Measurements from ENCODE around the gene DNAJC8.

DNAJC8 gene

DNA sequence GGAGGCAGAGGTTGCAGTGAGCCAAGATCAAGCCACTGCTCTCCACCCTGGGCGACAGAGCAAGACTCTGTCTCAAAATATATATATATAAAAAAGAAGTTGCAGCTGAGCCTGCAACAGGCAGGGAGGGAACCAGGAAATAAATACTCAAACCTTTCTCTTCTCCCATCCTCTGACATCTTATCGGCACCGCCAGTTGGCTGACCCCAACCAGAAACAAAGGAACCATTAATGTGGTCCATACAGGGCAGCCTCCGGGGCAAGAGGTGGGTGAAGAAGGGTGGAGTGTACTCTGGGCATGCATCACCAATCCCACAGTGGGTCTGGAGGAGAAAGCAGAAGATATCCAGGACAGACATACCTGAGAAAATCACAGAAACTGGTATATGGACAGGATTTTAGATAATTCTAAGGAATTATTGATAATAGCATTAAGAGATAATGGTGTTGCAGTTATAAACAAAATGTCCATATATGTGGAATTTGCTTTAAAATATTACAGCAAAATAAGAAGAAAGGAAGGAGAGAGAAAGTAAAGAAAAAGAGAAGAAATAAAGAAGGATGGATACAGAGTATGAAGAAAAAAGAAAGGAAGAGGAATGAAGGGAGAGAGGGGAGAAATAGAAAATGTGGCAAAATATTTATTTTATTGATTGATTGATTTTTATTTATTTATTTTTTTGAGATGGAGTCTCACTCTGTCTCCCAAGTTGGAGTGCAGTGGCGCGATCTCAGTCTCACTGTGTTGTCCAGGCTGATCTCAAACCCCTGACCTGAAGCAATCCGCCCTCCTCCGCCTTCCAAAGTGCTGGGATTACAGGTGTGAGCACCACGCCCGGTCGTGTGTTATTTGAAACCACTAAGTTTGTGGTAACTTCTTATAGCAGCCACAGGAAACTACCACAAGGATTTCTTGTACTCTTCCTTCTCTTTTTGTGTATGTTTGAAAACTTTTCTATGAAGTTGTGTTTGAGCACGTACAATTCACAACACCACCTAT, 52.2 kb downstream of the DNAJC8 start:
- H3K27ac ChIP-seq (ENCODE audit: low read depth, low read length) = no peak overlapping the region
- H3K4me3 ChIP-seq (ENCODE audit: low read length) = no peak overlapping the region
- no peaks in the 10 kb centered on the region for H3K4me1 ChIP-seq (ENCODE audit: insufficient read depth, low read length)
- no peaks in the 10 kb centered on the region for H3K9me3 ChIP-seq (ENCODE audit: insufficient read depth, low read depth, low read length)
- 91% methylated on average over 11 of the region's 12 CpGs for WGBS
- H3K9ac ChIP-seq (ENCODE audit: low read depth, low read length) = no peak overlapping the region
- no peaks in the 10 kb centered on the region for H3K36me3 ChIP-seq (ENCODE audit: insufficient read depth, low read length)
- H3K27me3 ChIP-seq (ENCODE audit: insufficient read depth, low read length) = no peaks in the 10 kb centered on the region

DNA sequence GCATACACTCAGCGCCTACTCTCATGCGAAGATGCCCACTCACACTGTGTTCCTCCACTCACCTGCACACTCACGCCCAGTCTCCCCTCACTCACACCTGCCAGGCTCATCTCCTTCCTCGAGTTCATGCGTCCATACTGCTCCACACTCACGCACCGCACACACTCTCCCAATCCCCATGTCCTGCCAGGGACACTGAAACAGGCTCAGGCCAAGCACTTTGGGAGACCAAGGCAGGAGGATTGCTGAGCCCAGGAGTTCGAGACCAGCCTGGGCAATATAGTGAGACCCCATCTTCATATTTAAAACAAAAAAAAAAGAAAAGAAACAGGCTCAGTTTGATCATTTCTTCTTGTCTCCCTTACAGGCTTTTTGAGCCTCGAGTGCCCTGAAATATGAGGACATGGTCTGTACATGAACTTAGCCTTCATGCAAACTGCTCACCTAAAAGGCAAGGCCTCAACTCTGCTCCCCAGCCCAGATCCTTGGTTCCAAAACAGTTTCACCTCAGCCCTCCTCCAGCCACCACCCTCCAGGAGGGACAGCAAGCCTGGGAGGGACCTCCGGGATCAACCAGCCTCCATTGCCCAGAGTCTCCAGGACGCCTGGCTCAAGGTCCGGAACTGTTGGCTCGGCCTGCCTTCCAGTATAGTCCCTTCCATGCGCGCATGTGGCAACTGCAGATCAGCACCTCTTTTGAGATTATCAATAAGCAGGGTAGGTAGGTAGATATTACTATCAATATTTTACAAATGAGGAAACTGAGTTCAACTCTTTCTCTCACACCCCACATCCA, 53.9 kb downstream of the DNAJC8 start:
- 96% methylated on average over 15 of the region's 15 CpGs for WGBS
- H3K4me1 ChIP-seq (ENCODE audit: insufficient read depth, low read length) = no peaks in the 10 kb centered on the region

DNA sequence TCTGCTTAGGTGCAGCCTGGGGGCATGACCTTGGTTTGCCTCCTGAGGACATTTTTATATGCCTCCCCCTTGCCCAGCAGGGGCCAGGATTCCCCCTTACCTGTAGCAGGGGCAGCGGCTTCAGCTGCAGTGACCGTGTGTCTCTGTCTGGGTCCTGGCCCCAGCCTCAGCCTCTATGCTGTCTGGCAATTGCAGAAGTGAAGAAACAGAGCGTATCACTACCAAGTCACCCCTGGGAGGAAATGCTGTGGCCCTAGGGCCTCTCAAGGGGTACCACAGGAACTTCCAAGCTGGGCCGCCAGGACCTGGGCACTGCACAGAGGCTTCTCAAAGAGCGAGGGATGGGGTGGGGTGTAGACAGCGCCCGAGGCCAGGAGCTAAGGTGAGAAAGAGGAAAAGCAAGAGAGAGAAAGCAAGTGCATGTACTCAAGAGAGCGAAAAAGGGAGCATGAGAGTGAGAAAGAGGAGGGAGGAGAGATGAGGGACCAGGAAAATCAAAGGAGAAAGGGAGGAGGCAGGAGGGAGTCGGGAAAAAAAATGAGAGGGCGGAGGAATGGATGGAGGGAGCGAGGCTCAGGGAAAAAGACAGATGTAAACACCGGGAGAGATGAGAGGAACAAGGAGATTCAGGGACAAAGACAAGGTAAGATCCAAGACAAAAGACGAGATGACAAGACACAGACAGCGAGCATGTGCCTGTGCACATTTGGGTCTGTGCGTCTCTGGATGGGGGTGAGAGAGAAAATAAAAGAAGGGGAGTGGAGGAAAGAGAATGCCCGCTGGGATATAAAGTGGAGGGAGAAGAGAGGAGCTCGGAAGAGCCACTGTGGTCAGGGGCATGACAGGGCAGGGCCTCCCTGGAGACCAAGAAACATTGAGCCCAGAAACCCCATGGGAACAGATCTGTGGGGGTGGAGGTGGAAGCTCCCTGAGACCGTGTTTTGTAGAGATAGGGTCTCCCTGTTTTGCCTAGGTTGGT, 56.0 kb downstream of the DNAJC8 start, which contains the start of gene PTAFR:
Gene PTAFR (minus strand): TSS at position 199 of the 979 bp plus-strand sequence. CDS start 25,669 bp downstream, outside the sequence.
- Histone ChIP-seq H3K4me1 (ENCODE audit: insufficient read depth, low read length) (no peaks in the 10 kb centered on the region), H3K4me3 (ENCODE audit: low read length) (no peak within 1 kb of the TSS)
- WGBS = 83% methylated on average over 18 of the region's 18 CpGs

More for the DNA sequence above, 53.9 kb downstream of the DNAJC8 start:
- Histone ChIP-seq H3K27ac (ENCODE audit: low read depth, low read length) (no peak overlapping the region), H3K36me3 (ENCODE audit: insufficient read depth, low read length) (no peaks in the 10 kb centered on the region), H3K4me3 (ENCODE audit: low read length) (no peak overlapping the region), H3K27me3 (ENCODE audit: insufficient read depth, low read length) (no peaks in the 10 kb centered on the region), H3K9me3 (ENCODE audit: insufficient read depth, low read depth, low read length) (no peaks in the 10 kb centered on the region), H3K9ac (ENCODE audit: low read depth, low read length) (no peak overlapping the region)

DNA sequence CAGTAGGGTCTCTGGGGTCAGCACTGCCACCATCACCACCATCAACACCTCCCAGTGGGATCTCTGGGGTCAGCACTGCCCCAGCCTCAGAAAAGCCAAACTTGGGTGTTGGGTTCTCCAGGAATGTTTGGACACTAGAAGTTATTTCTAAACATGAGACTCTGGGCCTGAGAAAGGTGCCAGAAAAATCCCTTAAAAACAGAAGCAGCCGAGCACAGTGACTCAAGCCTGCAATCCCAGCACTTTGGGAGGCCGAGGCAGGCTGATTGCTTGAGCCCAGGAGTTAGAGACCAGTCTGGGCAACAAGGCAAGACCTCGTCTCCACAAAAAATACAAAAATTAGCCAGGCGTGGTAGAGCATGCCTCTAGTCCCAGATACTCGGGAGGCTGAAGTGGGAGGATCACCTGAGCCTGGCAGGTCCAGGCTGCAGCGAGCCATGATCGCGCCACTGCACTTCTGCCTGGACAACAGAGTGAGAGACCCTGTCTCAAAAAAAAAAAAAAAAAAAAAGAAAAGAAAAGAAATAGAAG, 56.8 kb downstream of the DNAJC8 start:
- Histone ChIP-seq H3K4me3 (ENCODE audit: low read length) (no peak overlapping the region), H3K27ac (ENCODE audit: low read depth, low read length) (no peak overlapping the region)
- 90% methylated on average over 8 of the region's 8 CpGs for WGBS

More for the DNA sequence above, 56.0 kb downstream of the DNAJC8 start, which contains the start of gene PTAFR:
- no peaks in the 10 kb centered on the region for H3K27me3 ChIP-seq (ENCODE audit: insufficient read depth, low read length)
- no peaks in the 10 kb centered on the region for H3K36me3 ChIP-seq (ENCODE audit: insufficient read depth, low read length)
- no peaks in the 10 kb centered on the region for H3K9me3 ChIP-seq (ENCODE audit: insufficient read depth, low read depth, low read length)
- H3K9ac ChIP-seq (ENCODE audit: low read depth, low read length) = no peak within 1 kb of the TSS
- no peak within 1 kb of the TSS for H3K27ac ChIP-seq (ENCODE audit: low read depth, low read length)

DNA sequence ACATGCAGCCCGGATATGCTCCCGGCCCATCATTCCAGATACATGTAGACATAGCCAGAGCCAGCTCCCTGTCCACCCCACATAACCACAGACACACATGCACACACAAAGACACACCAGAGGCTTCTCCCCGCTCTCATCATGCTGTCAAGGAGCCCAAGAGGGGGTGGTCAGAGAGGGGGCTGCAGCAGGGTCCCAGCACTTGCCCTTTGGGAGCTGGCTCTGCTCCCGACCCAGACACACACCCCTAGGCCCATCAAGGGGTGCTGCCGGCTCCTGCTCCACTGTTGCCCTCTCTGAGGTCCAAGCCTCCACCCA, 58.9 kb downstream of the DNAJC8 start:
- H3K27ac ChIP-seq (ENCODE audit: low read depth, low read length) = no peak overlapping the region
- no peaks in the 10 kb centered on the region for H3K4me1 ChIP-seq (ENCODE audit: insufficient read depth, low read length)
- no peaks in the 10 kb centered on the region for H3K27me3 ChIP-seq (ENCODE audit: insufficient read depth, low read length)
- H3K9ac ChIP-seq (ENCODE audit: low read depth, low read length) = no peak overlapping the region
- H3K4me3 ChIP-seq (ENCODE audit: low read length) = no peak overlapping the region
- H3K9me3 ChIP-seq (ENCODE audit: insufficient read depth, low read depth, low read length) = no peaks in the 10 kb centered on the region
- 89% methylated on average over 5 of the region's 5 CpGs for WGBS
- no peaks in the 10 kb centered on the region for H3K36me3 ChIP-seq (ENCODE audit: insufficient read depth, low read length)

More for the DNA sequence above, 56.8 kb downstream of the DNAJC8 start:
- Histone ChIP-seq H3K4me1 (ENCODE audit: insufficient read depth, low read length) (no peaks in the 10 kb centered on the region), H3K9ac (ENCODE audit: low read depth, low read length) (no peak overlapping the region), H3K27me3 (ENCODE audit: insufficient read depth, low read length) (no peaks in the 10 kb centered on the region), H3K36me3 (ENCODE audit: insufficient read depth, low read length) (no peaks in the 10 kb centered on the region), H3K9me3 (ENCODE audit: insufficient read depth, low read depth, low read length) (no peaks in the 10 kb centered on the region)

DNA sequence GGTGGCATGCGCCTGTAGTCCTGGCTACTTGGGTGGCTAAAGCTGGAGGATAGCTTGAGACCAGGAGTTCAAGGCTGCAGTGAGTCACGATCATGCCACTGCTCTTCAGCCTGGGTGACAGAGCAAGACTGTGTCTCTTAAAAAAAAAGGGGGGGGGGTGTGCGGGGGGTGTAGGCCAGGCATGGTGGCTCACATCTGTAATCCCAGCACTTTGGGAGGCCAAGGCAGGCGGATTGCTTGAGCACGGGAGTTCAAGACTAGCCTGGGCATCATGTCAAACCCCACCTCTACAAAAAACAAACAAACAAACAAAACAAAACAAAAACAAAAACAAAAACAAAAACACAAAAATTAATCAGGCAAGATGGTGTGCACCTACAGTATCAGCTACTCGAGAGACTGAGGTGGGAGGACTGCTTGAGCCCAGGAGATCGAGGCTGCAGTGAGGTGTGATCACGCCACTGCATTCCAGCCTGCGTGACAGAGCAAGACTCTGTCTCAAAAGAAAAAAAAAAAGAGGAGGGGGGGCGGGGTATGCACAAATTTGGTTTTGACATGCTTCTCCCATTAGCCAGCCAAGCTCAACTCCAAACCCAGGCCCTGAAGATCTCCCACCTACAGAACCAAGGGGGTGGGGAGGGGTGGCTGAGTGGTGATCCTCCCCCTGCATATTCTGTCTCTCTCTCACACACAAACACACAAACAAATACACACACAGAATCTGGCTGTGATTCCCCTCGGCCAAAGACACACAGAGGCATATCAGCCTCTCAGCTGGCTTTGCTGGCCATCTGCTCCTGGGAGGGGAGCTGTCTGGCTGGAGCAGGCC, 59.5 kb downstream of the DNAJC8 start:
- no peak overlapping the region for H3K4me3 ChIP-seq (ENCODE audit: low read length)
- H3K4me1 ChIP-seq (ENCODE audit: insufficient read depth, low read length) = no peaks in the 10 kb centered on the region
- no peak overlapping the region for H3K9ac ChIP-seq (ENCODE audit: low read depth, low read length)
- H3K27me3 ChIP-seq (ENCODE audit: insufficient read depth, low read length) = no peaks in the 10 kb centered on the region
- WGBS = 79% methylated on average over 10 of the region's 11 CpGs
- H3K27ac ChIP-seq (ENCODE audit: low read depth, low read length) = no peak overlapping the region
- H3K9me3 ChIP-seq (ENCODE audit: insufficient read depth, low read depth, low read length) = no peaks in the 10 kb centered on the region
- no peaks in the 10 kb centered on the region for H3K36me3 ChIP-seq (ENCODE audit: insufficient read depth, low read length)

DNA sequence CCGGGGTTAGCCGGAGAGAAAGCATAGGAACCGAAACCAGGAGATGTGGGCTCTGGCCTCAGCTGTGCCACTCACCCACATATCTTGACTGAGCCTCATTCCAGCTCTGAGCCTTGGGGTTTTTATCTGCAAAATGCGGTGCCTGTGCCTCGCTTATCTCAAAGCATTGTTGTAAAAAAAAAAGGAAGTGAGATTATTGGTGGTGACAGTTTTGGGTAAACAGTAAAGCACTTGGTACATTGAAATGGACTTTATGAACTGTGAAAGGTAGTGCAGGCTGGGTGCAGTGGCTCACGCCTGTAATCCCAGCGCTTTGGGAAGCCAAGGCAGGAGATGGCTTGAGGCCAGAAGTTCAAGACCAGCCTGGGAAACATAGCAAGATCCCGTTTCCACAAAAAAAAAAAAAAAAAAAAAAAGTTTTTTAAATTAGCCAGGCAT, 60.1 kb downstream of the DNAJC8 start:
- H3K9me3 ChIP-seq (ENCODE audit: insufficient read depth, low read depth, low read length) = no peaks in the 10 kb centered on the region
- no peak overlapping the region for H3K9ac ChIP-seq (ENCODE audit: low read depth, low read length)
- 92% methylated on average over 8 of the region's 8 CpGs for WGBS
- H3K4me1 ChIP-seq (ENCODE audit: insufficient read depth, low read length) = no peaks in the 10 kb centered on the region
- H3K27me3 ChIP-seq (ENCODE audit: insufficient read depth, low read length) = no peaks in the 10 kb centered on the region
- no peak overlapping the region for H3K4me3 ChIP-seq (ENCODE audit: low read length)
- no peaks in the 10 kb centered on the region for H3K36me3 ChIP-seq (ENCODE audit: insufficient read depth, low read length)
- no peak overlapping the region for H3K27ac ChIP-seq (ENCODE audit: low read depth, low read length)

DNA sequence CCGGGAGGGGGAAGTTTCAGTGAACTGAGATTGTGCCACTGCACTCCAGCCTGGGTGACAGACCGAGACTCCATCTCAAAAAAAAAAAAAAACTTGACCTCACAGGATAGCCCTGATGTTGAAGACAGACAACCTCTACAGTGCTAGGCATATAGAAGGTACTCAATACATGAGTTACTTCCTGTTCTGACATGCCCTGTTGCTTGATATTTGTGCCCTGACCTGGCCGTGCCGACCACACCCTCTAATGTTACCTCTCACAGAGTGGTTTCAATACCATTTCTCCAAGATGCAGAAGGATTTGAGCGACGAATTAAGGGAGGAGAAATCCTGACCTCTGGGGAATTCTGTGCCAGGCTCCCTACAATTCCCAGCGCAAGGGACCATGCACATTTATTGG, 61.6 kb downstream of the DNAJC8 start:
- WGBS = 92% methylated on average over 7 of the region's 7 CpGs
- H3K9ac ChIP-seq (ENCODE audit: low read depth, low read length) = no peak overlapping the region
- no peaks in the 10 kb centered on the region for H3K27me3 ChIP-seq (ENCODE audit: insufficient read depth, low read length)
- H3K27ac ChIP-seq (ENCODE audit: low read depth, low read length) = no peak overlapping the region
- H3K36me3 ChIP-seq (ENCODE audit: insufficient read depth, low read length) = no peaks in the 10 kb centered on the region
- H3K4me1 ChIP-seq (ENCODE audit: insufficient read depth, low read length) = no peaks in the 10 kb centered on the region
- no peak overlapping the region for H3K4me3 ChIP-seq (ENCODE audit: low read length)
- no peaks in the 10 kb centered on the region for H3K9me3 ChIP-seq (ENCODE audit: insufficient read depth, low read depth, low read length)

DNA sequence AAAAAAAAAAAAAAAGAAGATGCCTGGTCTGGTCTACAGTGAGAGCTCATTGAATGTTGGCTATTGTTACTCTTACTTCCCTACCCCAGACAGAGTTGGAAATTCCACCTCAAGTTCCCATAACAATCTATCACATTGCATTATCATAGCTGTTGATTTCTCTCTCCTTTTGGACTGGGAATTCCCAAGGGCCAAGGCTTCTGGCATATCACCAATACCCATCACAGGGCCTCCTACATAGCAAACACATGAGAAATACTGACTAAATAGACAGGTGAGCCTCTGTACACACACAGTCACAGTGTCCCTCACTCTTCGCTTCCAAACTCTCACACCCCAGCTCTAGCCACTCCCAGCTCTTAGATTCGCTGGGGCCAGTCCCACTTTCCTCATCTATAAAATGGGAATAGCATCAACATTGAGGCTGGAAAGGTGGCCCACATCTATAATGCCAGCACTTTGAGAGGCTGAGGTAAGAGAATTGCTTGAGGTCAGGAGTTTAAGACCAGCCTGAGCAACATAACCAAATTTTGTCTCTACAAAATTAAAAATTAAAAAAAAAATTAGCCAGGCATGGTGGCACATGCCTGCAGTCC, 62.7 kb downstream of the DNAJC8 start:
- Histone ChIP-seq H3K9me3 (ENCODE audit: insufficient read depth, low read depth, low read length) (no peaks in the 10 kb centered on the region), H3K9ac (ENCODE audit: low read depth, low read length) (no peak overlapping the region), H3K27ac (ENCODE audit: low read depth, low read length) (no peak overlapping the region), H3K36me3 (ENCODE audit: insufficient read depth, low read length) (no peaks in the 10 kb centered on the region), H3K27me3 (ENCODE audit: insufficient read depth, low read length) (no peaks in the 10 kb centered on the region), H3K4me1 (ENCODE audit: insufficient read depth, low read length) (no peaks in the 10 kb centered on the region), H3K4me3 (ENCODE audit: low read length) (no peak overlapping the region)
- WGBS = 91% methylated on average over 2 of the region's 2 CpGs

Data from HUES64 (cell line).